Smooth muscle cell (in vitro differentiated cells): Measurements from ENCODE around the gene UNC5A. TPM values are rescaled to one million over a fixed set of nuclear protein-coding genes. Genes with fewer than 3 reads are reported as not detected.

Source experiments
- DNase-seq: peaks from one replicate; lab custom pipeline; 2025; ENCODE audit not compliant: unreplicated experiment; lab: John Stamatoyannopoulos, UW
- H2AFZ ChIP-seq: fragments of 200-600 bp; sonication (generic); 2 replicates; pipeline ENCODE4 v1.6.0; 2016; ENCODE audit warnings: antibody characterized with exemption, low read depth, mild to moderate bottlenecking
- H3F3A ChIP-seq: fragments of 200-600 bp; sonication (generic); 2 replicates; pipeline ENCODE4 v1.6.0; 2017; ENCODE audit warnings: antibody characterized with exemption, low read depth
- H3K27ac ChIP-seq: fragments of 200-600 bp; sonication (generic); 2 replicates; pipeline ENCODE4 v1.5.1; 2016; ENCODE audit warnings: low read depth, mild to moderate bottlenecking
- H3K27me3 ChIP-seq: fragments of 200-600 bp; sonication (generic); 2 replicates; pipeline ENCODE4 v1.6.1; 2016; ENCODE audit warnings: low read depth, mild to moderate bottlenecking
- H3K36me3 ChIP-seq: fragments of 200-600 bp; sonication (generic); 2 replicates; pipeline ENCODE4 v1.5.1; 2016; ENCODE audit warnings: low read depth
- H3K4me1 ChIP-seq: fragments of 200-600 bp; sonication (generic); 2 replicates; pipeline ENCODE4 v1.5.1; 2016; ENCODE audit warnings: low read depth
- H3K4me2 ChIP-seq: fragments of 200-600 bp; sonication (generic); 2 replicates; pipeline ENCODE4 v1.6.0; 2016; ENCODE audit warnings: mild to moderate bottlenecking
- H3K4me3 ChIP-seq: fragments of 200-600 bp; sonication (generic); 2 replicates; pipeline ENCODE4 v1.5.1; 2016; ENCODE audit warnings: mild to moderate bottlenecking
- H3K79me2 ChIP-seq: fragments of 200-600 bp; sonication (generic); 2 replicates; pipeline ENCODE4 v1.6.0; 2016; ENCODE audit warnings: low read depth, mild to moderate bottlenecking
- H3K9ac ChIP-seq: fragments of 200-600 bp; sonication (generic); 2 replicates; pipeline ENCODE4 v1.6.0; 2016; ENCODE audit warnings: low read depth
- H3K9me3 ChIP-seq: fragments of 200-600 bp; sonication (generic); replicated peaks from 2 replicates; pipeline ENCODE4 v1.5.1; 2016; ENCODE audit warnings: low read depth
- H4K20me1 ChIP-seq: fragments of 200-600 bp; sonication (generic); 2 replicates; pipeline ENCODE4 v1.6.0; 2016; ENCODE audit warnings: low read depth
- CTCF ChIP-seq: fragments of 200-600 bp; sonication (generic); IDR thresholded peaks from 2 replicates; pipeline ENCODE4 v1.5.1; 2017; ENCODE audit warnings: borderline replicate concordance, mild to moderate bottlenecking, antibody characterized with exemption; ENCODE audit not compliant: insufficient read depth, poor library complexity, severe bottlenecking
- WGBS: methylation state at CpG from one replicate; pipeline ENCODE4 v1.1.7; 2016; ENCODE audit warnings: low lambda C conversion rate; 5-methylcytosine and 5-hydroxymethylcytosine counted together
- polyA plus RNA-seq: library from polyadenylated mRNA; unstranded; fragments of >200 nt; fragmentation: Nextera tagmentation; extraction: Ambion mirVana; gene quantifications from 2 replicates; pipeline ENCODE4 v1.2.1, GENCODE V29; 2016
- total RNA-seq: library from RNA; depleted of rRNA; stranded (reverse); fragments of >200 nt; gene quantifications from 2 replicates; pipeline ENCODE4 v1.2.3, GENCODE V29; 2014

UNC5A gene
- total and polyA plus RNA-seq, 2 experiments from 2014 or later = not detected

- Histone ChIP-seq H4K20me1 (no peaks in the 10 kb centered on the region), H3F3A (no peaks in the 10 kb centered on the region), H3K9ac (no peak overlapping the region), H3K36me3 (no peaks in the 10 kb centered on the region), H3K79me2 (no peaks in the 10 kb centered on the region), H3K4me3 (peak overlapping the region; percentile 47), H3K27me3 (peaks cover 98% of the 10 kb centered on the region), H3K9me3 (no peaks in the 10 kb centered on the region), H3K4me2 (peak overlapping the region; percentile 89), H2AFZ (no peak overlapping the region), H3K4me1 (peaks cover 10% of the 10 kb centered on the region), H3K27ac (no peak overlapping the region)
- no peak for DNase-seq
- TF ChIP-seq CTCF = no peak
- 5% methylated on average over 42 of the region's 42 CpGs for WGBS
Measured at GRCh38 chr5:176817369-176817840, 7.0 kb downstream of the UNC5A start.

- peak overlapping the region; percentile 89 for H3K4me2 ChIP-seq
- no peak for DNase-seq
- H3K36me3 ChIP-seq = no peaks in the 10 kb centered on the region
- H3K27me3 ChIP-seq = peaks cover 97% of the 10 kb centered on the region
- H3K27ac ChIP-seq = no peak overlapping the region
- no peaks in the 10 kb centered on the region for H3F3A ChIP-seq
- no peaks in the 10 kb centered on the region for H3K9me3 ChIP-seq
- no peak overlapping the region for H3K9ac ChIP-seq
- no peaks in the 10 kb centered on the region for H3K79me2 ChIP-seq
- peaks cover 10% of the 10 kb centered on the region for H3K4me1 ChIP-seq
- 5% methylated on average over 15 of the region's 55 CpGs for WGBS
- no peaks in the 10 kb centered on the region for H4K20me1 ChIP-seq
- no peak overlapping the region for H2AFZ ChIP-seq
- peak; percentile 26 for TF ChIP-seq CTCF
- peak overlapping the region; percentile 47 for H3K4me3 ChIP-seq
Measured at GRCh38 chr5:176817841-176818377, 7.5 kb downstream of the UNC5A start.

GRCh38 chr5:176818391-176819098 is 8.2 kb downstream of the UNC5A start:
- TF ChIP-seq CTCF = no peak
- Histone ChIP-seq H3K4me1 (peaks cover 10% of the 10 kb centered on the region), H3K9me3 (no peaks in the 10 kb centered on the region), H4K20me1 (no peaks in the 10 kb centered on the region), H3K4me3 (peak overlapping the region; percentile 47), H3K27ac (no peak overlapping the region), H3K4me2 (peak overlapping the region; percentile 89), H2AFZ (no peak overlapping the region), H3K36me3 (no peaks in the 10 kb centered on the region), H3K9ac (no peak overlapping the region), H3F3A (no peaks in the 10 kb centered on the region), H3K27me3 (peaks cover 95% of the 10 kb centered on the region), H3K79me2 (no peaks in the 10 kb centered on the region)
- no peak for DNase-seq
- WGBS = 55% methylated on average over 12 of the region's 12 CpGs
